GM18861 (cell line): ENCODE data around the gene RASGEF1C.

Experiments used
- ATAC-seq: cut with Tn5 transposase; IDR thresholded peaks from one replicate; pipeline ENCODE4 v1.9.1; 2021; ENCODE audit not compliant: unreplicated experiment

The RASGEF1C gene

GRCh38 chr5:180209137-180209581 lies at the start of gene RASGEF1C:
Gene RASGEF1C (minus strand): TSS chr5:180209211. CDS start chr5:180138052, 71,159 bp downstream.
- no peak for ATAC-seq

GRCh38 chr5:180253036-180253824 lies 44.2 kb upstream of the RASGEF1C start:
- ATAC-seq: no peak

GRCh38 chr5:180251887-180252286 lies 42.9 kb upstream of the RASGEF1C start:
- ATAC-seq: no peak

GRCh38 chr5:180251141-180251540 lies 42.1 kb upstream of the RASGEF1C start:
- ATAC-seq: no peak

- ATAC-seq: no peak
These were observed 41.3 kb upstream of the RASGEF1C start for GRCh38 chr5:180250329-180250728.

GRCh38 chr5:180241600-180241999 lies 32.6 kb upstream of the RASGEF1C start:
- no peak for ATAC-seq

- ATAC-seq: no peak
These were observed 29.6 kb upstream of the RASGEF1C start for GRCh38 chr5:180238631-180239030.

GRCh38 chr5:180235846-180236245 lies 26.8 kb upstream of the RASGEF1C start:
- ATAC-seq: no peak

GRCh38 chr5:180235077-180235476 lies 26.1 kb upstream of the RASGEF1C start:
- no peak for ATAC-seq

- no peak for ATAC-seq
These were observed 25.3 kb upstream of the RASGEF1C start for GRCh38 chr5:180234271-180234670.

GRCh38 chr5:180233729-180234128 lies 24.7 kb upstream of the RASGEF1C start:
- ATAC-seq: no peak

- ATAC-seq: no peak
These were observed 21.0 kb upstream of the RASGEF1C start for GRCh38 chr5:180230017-180230416.

GRCh38 chr5:180222056-180222455 lies 13.0 kb upstream of the RASGEF1C start:
- no peak for ATAC-seq

- no peak for ATAC-seq
These were observed 8.8 kb upstream of the RASGEF1C start for GRCh38 chr5:180217797-180218196.

- ATAC-seq: no peak
These were observed 7.7 kb upstream of the RASGEF1C start for GRCh38 chr5:180216646-180217171.

- ATAC-seq: no peak
These were observed 7.0 kb upstream of the RASGEF1C start for GRCh38 chr5:180215783-180216630.

- ATAC-seq: no peak
These were observed 6.1 kb upstream of the RASGEF1C start for GRCh38 chr5:180214870-180215770.

- no peak for ATAC-seq
These were observed 4.7 kb upstream of the RASGEF1C start for GRCh38 chr5:180213657-180214207.

GRCh38 chr5:180213256-180213600 lies 4.2 kb upstream of the RASGEF1C start:
- no peak for ATAC-seq
